IPS DF 6.9 (cell line): ENCODE results near the gene NHP2.

Source experiments
- DNase-seq: peaks from one replicate; pipeline ENCODE4 v3.0.0-alpha.2; 2013; ENCODE audit warnings: low read depth, low spot score
- H3K27ac ChIP-seq: one replicate; pipeline ENCODE4 v1.5.1; 2013; ENCODE audit warnings: low read length, control low read depth
- H3K27me3 ChIP-seq: 2 replicates; pipeline ENCODE4 v1.6.1; 2013; ENCODE audit warnings: mild to moderate bottlenecking, low read length; ENCODE audit not compliant: control insufficient read depth, insufficient read depth
- H3K36me3 ChIP-seq: 2 replicates; pipeline ENCODE4 v1.6.1; 2013; ENCODE audit warnings: low read length; ENCODE audit not compliant: control insufficient read depth, insufficient read depth
- H3K4me1 ChIP-seq: 2 replicates; pipeline ENCODE4 v1.6.1; 2013; ENCODE audit warnings: low read length; ENCODE audit not compliant: control insufficient read depth, insufficient read depth
- H3K4me3 ChIP-seq: 2 replicates; pipeline ENCODE4 v1.5.1; 2013; ENCODE audit warnings: mild to moderate bottlenecking, low read length
- H3K9me3 ChIP-seq: 2 replicates; pipeline ENCODE4 v1.6.1; 2013; ENCODE audit warnings: low read length, inconsistent platforms; ENCODE audit not compliant: control insufficient read depth, insufficient read depth
- WGBS: extraction: QIAGEN DNeasy Blood & Tissue Kit; methylation state at CpG from one replicate; pipeline ENCODE4 v1.1.7; 2013; ENCODE audit warnings: mixed read lengths, missing lambda C conversion rate; ENCODE audit not compliant: insufficient read length, insufficient coverage; 5-methylcytosine and 5-hydroxymethylcytosine counted together

The NHP2 gene

GRCh38 chr5:178106086-178106485 lies 47.6 kb downstream of the NHP2 start:
- no peaks in the 10 kb centered on the region for H3K36me3 ChIP-seq
- H3K27me3 ChIP-seq: no peaks in the 10 kb centered on the region
- no peaks in the 10 kb centered on the region for H3K9me3 ChIP-seq
- H3K4me3 ChIP-seq: no peak overlapping the region
- H3K27ac ChIP-seq: no peak overlapping the region
- WGBS: no CpG with 5 or more reads among the region's 4 CpGs
- H3K4me1 ChIP-seq: no peaks in the 10 kb centered on the region
- no peak for DNase-seq

GRCh38 chr5:178104492-178104891 lies 49.2 kb downstream of the NHP2 start:
- Histone ChIP-seq H3K9me3 (no peaks in the 10 kb centered on the region), H3K4me1 (no peaks in the 10 kb centered on the region), H3K4me3 (no peak overlapping the region), H3K27ac (no peak overlapping the region), H3K36me3 (no peaks in the 10 kb centered on the region), H3K27me3 (no peaks in the 10 kb centered on the region)
- no CpG with 5 or more reads among the region's 5 CpGs for WGBS
- DNase-seq: no peak

GRCh38 chr5:178103612-178104011 lies 50.1 kb downstream of the NHP2 start:
- no peak for DNase-seq
- Histone ChIP-seq H3K27me3 (no peaks in the 10 kb centered on the region), H3K36me3 (no peaks in the 10 kb centered on the region), H3K4me3 (no peak overlapping the region), H3K9me3 (no peaks in the 10 kb centered on the region), H3K4me1 (no peaks in the 10 kb centered on the region), H3K27ac (no peak overlapping the region)
- WGBS: no CpG with 5 or more reads among the region's 12 CpGs
